Lung (tissue), 12 donors: ENCODE measurements around the gene GNA12. TPM values are rescaled to one million over a fixed set of nuclear protein-coding genes. Genes with fewer than 3 reads are reported as not detected.

Experiments used
- ATAC-seq: fragments of 200-7000 bp; cut with Tn5 transposase; one replicate; pipeline ENCODE4 v1.9.1; 2020; ENCODE audit warnings: moderate number of reproducible peaks; ENCODE audit not compliant: insufficient read depth, low FRiP score
- DNase-seq, 3 donors: peaks; one replicate each; pipeline ENCODE4 v3.0.0-alpha.2; 2013 to 2017
- H3K27ac ChIP-seq, 2 donors: one replicate each; pipeline ENCODE4 v1.5.1; 2013; ENCODE audit warnings: mild to moderate bottlenecking in 2 of 2, moderate library complexity in 2 of 2, control low read depth in 1 of 2, inconsistent platforms in 1 of 2, low read depth in 1 of 2, low read length in 1 of 2
- H3K27me3 ChIP-seq, 3 donors: one replicate each; pipeline ENCODE4 v1.5.1; 2013; ENCODE audit warnings: low read length in 2 of 3; ENCODE audit not compliant: control insufficient read depth in 3 of 3, insufficient read depth in 3 of 3
- H3K36me3 ChIP-seq, 4 donors: one replicate each; pipeline ENCODE4 v1.5.1; 2013; ENCODE audit warnings: low read length in 4 of 4, mild to moderate bottlenecking in 1 of 4, moderate library complexity in 1 of 4; ENCODE audit not compliant: control insufficient read depth in 4 of 4, insufficient read depth in 4 of 4
- H3K4me1 ChIP-seq, 5 donors: one replicate each; pipeline ENCODE4 v1.5.1; 2013; ENCODE audit warnings: low read length in 5 of 5, mild to moderate bottlenecking in 2 of 5, moderate library complexity in 1 of 5; ENCODE audit not compliant: control insufficient read depth in 5 of 5, insufficient read depth in 5 of 5
- H3K4me3 ChIP-seq: one replicate; pipeline ENCODE4 v1.5.1; 2013; ENCODE audit warnings: mild to moderate bottlenecking, control low read depth, moderate library complexity
- H3K9ac ChIP-seq, 2 donors: one replicate each; pipeline ENCODE4 v1.5.1; 2013; ENCODE audit warnings: low read length in 2 of 2, control low read depth in 1 of 2; ENCODE audit not compliant: insufficient read depth in 1 of 2
- H3K9me3 ChIP-seq, 4 donors: one replicate each; pipeline ENCODE4 v1.5.1; 2013; ENCODE audit warnings: low read length in 3 of 4, mild to moderate bottlenecking in 1 of 4, moderate library complexity in 1 of 4; ENCODE audit not compliant: control insufficient read depth in 4 of 4, insufficient read depth in 3 of 4
- CTCF ChIP-seq: IDR thresholded peaks from 2 replicates; pipeline ENCODE4 v1.5.1; 2012; ENCODE audit warnings: mild to moderate bottlenecking; ENCODE audit errors: control extremely low read depth, extremely low read depth
- WGBS, 2 donors: extraction: QIAGEN DNeasy Blood & Tissue Kit; methylation state at CpG; one replicate each; pipeline ENCODE4 v1.1.7; 2013; 5-methylcytosine and 5-hydroxymethylcytosine counted together
- polyA plus RNA-seq, 2 donors: library from polyadenylated mRNA; stranded (reverse); fragments of 200-250 nt; gene quantifications; one replicate each; pipeline ENCODE4 v1.2.1, GENCODE V29; 2013
- total RNA-seq, 2 donors: library from RNA; depleted of rRNA in 1 of 2; stranded (reverse); fragments of >200 nt in 1 of 2; gene quantifications; one replicate each; pipeline ENCODE4 v1.2.1, GENCODE V29; 2014 to 2021
- donor health status: control.
- donor health status: control.
- donor health status: Bipolar disorder and iron deficiency.
- donor health status: healthy.
- donor health status: DM: yes; HTN: yes; CAD: no.

The GNA12 gene
- total and polyA plus RNA-seq, 4 donors = 11.0 to 51.9 (median 33.5) TPM

DNA sequence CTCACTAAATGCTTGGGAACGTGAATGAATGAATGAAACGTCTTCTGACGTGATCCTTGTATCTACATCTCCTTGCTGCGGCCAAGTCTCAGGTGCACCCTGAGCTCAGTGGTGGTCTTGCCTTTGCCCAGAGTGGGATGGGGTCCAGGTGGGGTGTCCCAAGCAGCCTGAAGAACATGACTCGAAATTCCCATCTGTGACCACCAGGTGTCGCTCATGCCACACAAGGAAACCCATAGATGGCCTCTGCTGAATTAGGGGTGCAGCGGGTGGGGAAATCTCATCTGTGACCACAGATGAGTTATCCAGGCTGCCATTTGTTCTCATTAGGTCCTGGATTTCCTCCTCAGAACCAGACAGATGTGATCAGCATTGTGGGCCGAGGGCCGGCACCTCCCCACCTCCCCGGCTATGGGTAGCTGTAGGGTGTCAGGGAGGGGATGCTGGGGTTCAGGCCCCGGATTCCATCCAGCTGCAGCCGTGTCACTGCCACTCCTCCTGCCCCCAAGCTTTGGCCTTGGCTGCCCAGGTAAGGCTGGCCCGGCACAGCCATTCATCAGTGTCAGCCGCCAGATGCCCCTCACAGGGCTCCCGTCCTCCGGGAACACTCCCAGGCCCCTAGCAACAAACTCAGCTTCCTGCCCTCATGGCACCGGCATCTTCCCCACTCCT lies 21.0 kb upstream of the GNA12 start:
- no peak overlapping the region for H3K9ac ChIP-seq
- 56 to 60% methylated on average over 17 of the region's 17 CpGs for WGBS, 2 donors
- H3K9me3 ChIP-seq = no peaks in the 10 kb centered on the region
- peaks cover 0 to 17% (median 10%) of the 10 kb centered on the region in 5 donors for H3K4me1 ChIP-seq
- H3K36me3 ChIP-seq = no peaks in the 10 kb centered on the region
- peak; percentile 76 to 83 (median 83) for DNase-seq
- H3K4me3 ChIP-seq = no peak overlapping the region
- TF ChIP-seq CTCF = peak; percentile 72
- H3K27me3 ChIP-seq = no peaks in the 10 kb centered on the region
- no peak overlapping the region for H3K27ac ChIP-seq
- no peak for ATAC-seq

- Histone ChIP-seq H3K9me3 (no peaks in the 10 kb centered on the region), H3K4me3 (no peak overlapping the region), H3K27me3 (no peaks in the 10 kb centered on the region), H3K36me3 (no peaks in the 10 kb centered on the region), H3K4me1 (peaks cover 0 to 17% (median 10%) of the 10 kb centered on the region in 5 donors), H3K9ac (peak overlapping the region in 1 of 2 donors; percentile 66), H3K27ac (peak overlapping the region; percentile 71 to 79)
- DNase-seq (no peak), ATAC-seq (no peak)
- no peak for TF ChIP-seq CTCF
- 81 to 85% methylated on average over 12 of the region's 12 CpGs for WGBS, 2 donors
Observed at GRCh38 chr7:2864204-2864985, 20.3 kb upstream of the GNA12 start.

DNA sequence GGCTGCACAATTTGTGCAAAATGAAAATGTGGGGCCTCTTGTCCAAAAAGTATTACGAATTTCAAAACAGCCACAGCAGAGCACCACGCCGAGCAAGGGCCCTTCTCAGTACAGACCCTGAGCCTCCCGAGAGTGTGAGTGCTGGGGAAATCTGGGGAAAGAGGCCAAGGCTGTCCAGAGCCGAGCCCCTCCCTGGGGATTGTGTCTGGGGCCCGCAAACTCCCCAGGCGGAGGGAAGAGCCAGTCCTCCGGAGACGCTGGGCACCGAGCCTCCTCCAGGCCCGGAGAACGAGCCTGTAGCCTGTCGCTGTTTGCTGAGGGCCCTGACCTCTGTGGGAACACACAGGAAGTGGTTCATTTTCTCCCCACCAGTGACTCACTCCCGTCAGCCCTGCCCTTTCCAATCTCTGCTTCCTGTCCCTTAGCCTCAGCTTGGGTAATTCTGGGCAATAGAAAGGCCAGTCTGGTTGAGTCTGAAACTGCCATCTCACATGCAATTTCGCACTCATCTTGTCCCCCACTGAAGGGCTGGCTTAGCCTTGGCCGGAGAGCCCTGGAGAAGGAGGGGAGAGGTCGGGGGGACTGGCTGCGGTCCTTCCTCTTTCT lies 19.5 kb upstream of the GNA12 start:
- 12 to 21% methylated on average over 18 of the region's 18 CpGs for WGBS, 2 donors
- Histone ChIP-seq H3K36me3 (no peaks in the 10 kb centered on the region), H3K4me3 (no peak overlapping the region), H3K9me3 (no peaks in the 10 kb centered on the region), H3K27ac (peak overlapping the region; percentile 71 to 79), H3K9ac (peak overlapping the region in 1 of 2 donors; percentile 66), H3K27me3 (no peaks in the 10 kb centered on the region), H3K4me1 (peaks cover 0 to 17% (median 10%) of the 10 kb centered on the region in 5 donors)
- peak; percentile 81 to 92 (median 88) for DNase-seq
- no peak for TF ChIP-seq CTCF
- ATAC-seq = peak; percentile 87
